Trophoblast cell (in vitro differentiated cells and primary cell): ENCODE data around the gene CPSF4.
A peak's percentile ranks its signal among the peaks of the same experiment; 100 is the strongest.
"Not testable (repeated sequence)": the region's sequence is repeated elsewhere in the genome, so short reads cannot be mapped to it uniquely, and the experiment has no call there.

Source experiments
- DNase-seq, 2 donors: peaks; one replicate each; pipeline ENCODE4 v3.0.0-alpha.2; 2016
- H2AFZ ChIP-seq: 2 replicates; pipeline ENCODE4 v1.6.1; 2013; ENCODE audit warnings: low read length, moderate library complexity, mild to moderate bottlenecking; ENCODE audit not compliant: insufficient read depth, poor library complexity
- H2AK5ac ChIP-seq: 2 replicates; pipeline ENCODE4 v1.6.1; 2013; ENCODE audit warnings: mild to moderate bottlenecking, low read length
- H2BK120ac ChIP-seq: 2 replicates; pipeline ENCODE4 v1.6.1; 2013; ENCODE audit warnings: low read length, mild to moderate bottlenecking, moderate library complexity; ENCODE audit not compliant: insufficient read depth, poor library complexity
- H2BK12ac ChIP-seq: 2 replicates; pipeline ENCODE4 v1.6.1; 2013; ENCODE audit warnings: mild to moderate bottlenecking, low read length, moderate library complexity
- H2BK5ac ChIP-seq: 2 replicates; pipeline ENCODE4 v1.6.1; 2013; ENCODE audit warnings: low read length, low read depth, moderate library complexity, mild to moderate bottlenecking; ENCODE audit not compliant: poor library complexity
- H3K14ac ChIP-seq: 2 replicates; pipeline ENCODE4 v1.6.1; 2013; ENCODE audit warnings: mild to moderate bottlenecking, low read length
- H3K18ac ChIP-seq: 2 replicates; pipeline ENCODE4 v1.6.1; 2013; ENCODE audit warnings: mild to moderate bottlenecking, low read length
- H3K23ac ChIP-seq: 2 replicates; pipeline ENCODE4 v1.6.1; 2013; ENCODE audit warnings: low read length
- H3K27ac ChIP-seq: 2 replicates; pipeline ENCODE4 v1.5.1; 2013; ENCODE audit warnings: low read depth, mild to moderate bottlenecking, inconsistent platforms, low read length, moderate library complexity
- H3K27me3 ChIP-seq: 2 replicates; pipeline ENCODE4 v1.6.1; 2013; ENCODE audit warnings: inconsistent platforms, mild to moderate bottlenecking, low read length, moderate library complexity; ENCODE audit not compliant: insufficient read depth
- H3K36me3 ChIP-seq, 2 experiments: 1 replicate in 1 of 2; 2 replicates in 1 of 2; pipeline ENCODE4 v1.6.1; 2013; ENCODE audit warnings: low read length in 2 of 2, mild to moderate bottlenecking in 2 of 2, moderate library complexity in 1 of 2; ENCODE audit not compliant: insufficient read depth in 2 of 2, control insufficient read depth in 1 of 2
- H3K4ac ChIP-seq: 2 replicates; pipeline ENCODE4 v1.6.1; 2013; ENCODE audit warnings: low read depth, mild to moderate bottlenecking, low read length, moderate library complexity
- H3K4me1 ChIP-seq, 2 experiments: 1 replicate in 1 of 2; 2 replicates in 1 of 2; pipeline ENCODE4 v1.6.1; 2013; ENCODE audit warnings: low read length in 2 of 2, mild to moderate bottlenecking in 2 of 2, moderate library complexity in 1 of 2; ENCODE audit not compliant: insufficient read depth in 2 of 2, control insufficient read depth in 1 of 2
- H3K4me2 ChIP-seq: 2 replicates; pipeline ENCODE4 v1.6.1; 2013; ENCODE audit warnings: inconsistent platforms, mild to moderate bottlenecking, low read length, moderate library complexity
- H3K4me3 ChIP-seq: 2 replicates; pipeline ENCODE4 v1.5.1; 2013; ENCODE audit warnings: mild to moderate bottlenecking, low read depth, low read length, inconsistent platforms
- H3K79me1 ChIP-seq: one replicate; pipeline ENCODE4 v1.6.1; 2013; ENCODE audit warnings: low read length
- H3K79me2 ChIP-seq: 2 replicates; pipeline ENCODE4 v1.6.1; 2013; ENCODE audit warnings: low read length, mild to moderate bottlenecking; ENCODE audit not compliant: control insufficient read depth, insufficient read depth, poor library complexity
- H3K9ac ChIP-seq: 2 replicates; pipeline ENCODE4 v1.6.1; 2013; ENCODE audit warnings: mild to moderate bottlenecking, low read length
- H3K9me3 ChIP-seq: 2 replicates; pipeline ENCODE4 v1.6.1; 2013; ENCODE audit warnings: low read depth, mild to moderate bottlenecking, control low read depth, inconsistent platforms, low read length; ENCODE audit not compliant: insufficient read depth
- H4K12ac ChIP-seq: 2 replicates; pipeline ENCODE4 v1.6.1; 2013; ENCODE audit warnings: low read depth, mild to moderate bottlenecking, low read length, moderate library complexity
- H4K8ac ChIP-seq: 2 replicates; pipeline ENCODE4 v1.6.1; 2013; ENCODE audit warnings: low read depth, mild to moderate bottlenecking, low read length, moderate library complexity
- H4K91ac ChIP-seq: one replicate; pipeline ENCODE4 v1.6.1; 2013; ENCODE audit warnings: low read depth, mild to moderate bottlenecking, low read length, moderate library complexity
- WGBS: extraction: QIAGEN DNeasy Blood & Tissue Kit; methylation state at CpG from one replicate; pipeline ENCODE4 v1.1.7; 2013; ENCODE audit warnings: missing lambda C conversion rate; ENCODE audit not compliant: insufficient read length, insufficient coverage; ENCODE audit errors: extremely low coverage; 5-methylcytosine and 5-hydroxymethylcytosine counted together

CPSF4 gene

DNA sequence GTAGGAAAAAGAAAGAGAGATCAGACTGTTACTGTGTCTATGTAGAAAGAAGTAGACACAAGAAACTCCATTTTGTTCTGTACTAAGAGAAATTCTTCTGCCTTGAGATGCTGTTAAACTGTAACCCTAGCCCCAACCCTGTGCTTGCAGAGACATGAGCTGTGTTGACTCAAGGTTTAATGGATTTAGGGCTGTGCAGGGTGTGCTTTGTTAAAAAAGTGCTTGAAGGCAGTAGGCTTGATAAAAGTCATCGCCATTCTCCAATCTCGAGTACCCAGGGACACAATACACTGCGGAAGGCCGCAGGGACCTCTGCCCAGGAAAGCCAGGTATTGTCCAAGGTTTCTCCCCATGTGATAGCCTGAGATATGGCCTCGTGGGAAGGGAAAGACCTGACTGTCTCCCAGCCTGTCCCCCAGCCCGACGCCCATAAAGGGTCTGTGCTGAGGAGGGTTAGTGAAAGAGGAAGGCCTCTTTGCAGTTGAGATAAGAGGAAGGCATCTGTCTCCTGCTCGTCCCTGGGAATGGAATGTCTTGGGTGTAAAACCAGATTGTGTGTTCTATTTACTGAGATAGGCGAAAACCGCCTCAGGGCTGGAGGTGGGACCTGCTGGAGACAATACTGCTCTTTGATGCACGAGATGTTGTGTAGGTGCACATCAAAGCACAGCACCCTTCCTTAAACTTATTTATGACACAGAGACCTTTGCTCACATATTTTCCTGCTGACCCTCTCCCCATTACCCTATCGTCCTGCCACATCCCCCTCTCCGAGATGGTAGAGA lies 6.8 kb upstream of the CPSF4 start:
- peak; percentile 45 to 54 for DNase-seq
- H4K91ac ChIP-seq, H2BK12ac ChIP-seq, H3K14ac ChIP-seq, H3K79me2 ChIP-seq, H3K9me3 ChIP-seq, H2AFZ ChIP-seq, H3K23ac ChIP-seq, H3K18ac ChIP-seq, H3K4ac ChIP-seq, H3K79me1 ChIP-seq, H3K4me3 ChIP-seq, H3K9ac ChIP-seq, H4K8ac ChIP-seq, H2AK5ac ChIP-seq, H2BK5ac ChIP-seq, H4K12ac ChIP-seq, H3K27me3 ChIP-seq: not testable (repeated sequence)
- WGBS: no CpG with 5 or more reads among the region's 13 CpGs
- Histone ChIP-seq H2BK120ac (peak overlapping the region; percentile 55), H3K4me1 (peaks cover 13 to 25% of the 10 kb centered on the region in 2 experiments), H3K27ac (peak overlapping the region; percentile 74), H3K36me3 (peaks cover 49 to 57% of the 10 kb centered on the region in 2 experiments), H3K4me2 (peak overlapping the region; percentile 20)

DNA sequence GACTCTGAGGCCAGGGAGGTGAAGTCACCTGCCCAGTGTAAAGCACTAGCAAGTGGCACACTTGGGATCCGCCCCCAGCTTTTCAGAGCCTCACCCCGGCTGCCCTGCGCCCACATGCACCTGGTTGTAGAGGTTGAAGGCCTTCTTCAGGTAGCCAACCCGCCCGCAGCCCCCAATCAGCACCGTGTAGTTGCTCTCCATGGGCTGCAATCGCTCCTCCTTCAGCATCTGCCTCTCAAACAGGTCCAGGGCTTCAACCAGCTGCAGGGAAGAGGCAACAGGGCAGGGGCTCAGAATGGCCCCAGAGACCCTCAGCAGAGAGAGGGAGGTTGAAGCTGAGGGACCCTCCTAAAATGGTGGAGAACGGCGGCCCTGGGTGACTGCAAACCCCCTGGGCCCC lies 5.6 kb upstream of the CPSF4 start:
- no CpG with 5 or more reads among the region's 9 CpGs for WGBS
- no peak overlapping the region for H2BK120ac ChIP-seq
- no peak overlapping the region for H3K4ac ChIP-seq
- no peak overlapping the region for H3K4me2 ChIP-seq
- H3K36me3 ChIP-seq: peaks cover 49 to 57% of the 10 kb centered on the region in 2 experiments
- peaks cover 7% of the 10 kb centered on the region for H3K79me2 ChIP-seq
- H3K79me1 ChIP-seq: peaks cover 2% of the 10 kb centered on the region
- no peaks in the 10 kb centered on the region for H3K27me3 ChIP-seq
- H3K18ac ChIP-seq: peak overlapping the region; percentile 25
- H3K9ac ChIP-seq: no peak overlapping the region
- H4K91ac ChIP-seq: peak overlapping the region; percentile 8
- no peak overlapping the region for H3K14ac ChIP-seq
- no peaks in the 10 kb centered on the region for H3K9me3 ChIP-seq
- no peak overlapping the region for H3K23ac ChIP-seq
- H3K27ac ChIP-seq: peak overlapping the region; percentile 11
- peaks cover 18 to 31% of the 10 kb centered on the region in 2 experiments for H3K4me1 ChIP-seq
- H2AFZ ChIP-seq: no peak overlapping the region
- DNase-seq: no peak
- no peak overlapping the region for H2BK12ac ChIP-seq
- H2BK5ac ChIP-seq: no peak overlapping the region
- H3K4me3 ChIP-seq: no peak overlapping the region
- H4K12ac ChIP-seq: no peak overlapping the region
- H4K8ac ChIP-seq: no peak overlapping the region
- H2AK5ac ChIP-seq: peak overlapping the region; percentile 35

DNA sequence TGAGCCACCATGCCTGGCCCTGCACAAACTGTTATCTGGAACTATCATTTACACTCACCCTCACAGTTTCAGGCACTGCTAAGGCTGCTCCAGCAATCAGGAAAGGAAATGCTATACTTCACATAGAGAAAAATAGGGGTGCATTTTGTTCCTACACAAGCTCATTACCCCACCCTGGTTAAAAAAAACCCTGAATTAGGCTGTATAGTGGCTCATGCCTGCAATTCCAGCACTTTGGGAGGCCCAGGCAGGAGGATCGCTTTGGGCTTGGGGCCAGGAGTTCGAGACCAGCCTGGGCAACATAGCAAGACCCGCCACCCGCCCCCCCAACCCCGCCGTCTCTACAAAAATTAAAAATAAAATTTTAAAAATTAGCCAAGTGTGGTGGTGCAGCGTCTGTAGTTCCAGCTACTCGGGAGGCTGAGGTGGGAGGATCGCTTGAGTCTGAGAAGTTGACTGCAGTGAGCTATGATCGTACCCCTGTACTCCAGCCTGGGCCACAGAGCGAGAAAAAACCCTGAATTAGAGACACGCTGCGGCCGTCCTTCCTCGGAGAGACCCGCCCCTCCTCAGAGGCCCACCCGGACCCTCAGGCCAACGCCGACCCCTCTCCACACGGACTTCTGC lies 684 bp upstream of the CPSF4 start:
- Histone ChIP-seq H3K4me3 (peak overlapping the region; percentile 95), H2AK5ac (peak overlapping the region; percentile 4), H2AFZ (no peak overlapping the region), H2BK5ac (peak overlapping the region; percentile 53), H3K18ac (peak overlapping the region; percentile 70), H3K9me3 (no peaks in the 10 kb centered on the region), H4K8ac (peak overlapping the region; percentile 79), H4K12ac (peak overlapping the region; percentile 78), H3K27me3 (no peaks in the 10 kb centered on the region), H3K4ac (peak overlapping the region; percentile 94), H3K23ac (no peak overlapping the region), H3K79me1 (peaks cover 7% of the 10 kb centered on the region), H3K36me3 (peaks cover 21 to 24% of the 10 kb centered on the region in 2 experiments), H3K27ac (peak overlapping the region; percentile 69), H3K14ac (peak overlapping the region; percentile 56), H3K79me2 (peaks cover 16% of the 10 kb centered on the region), H4K91ac (peak overlapping the region; percentile 67), H2BK120ac (peak overlapping the region; percentile 16), H2BK12ac (no peak overlapping the region), H3K9ac (peak overlapping the region; percentile 94), H3K4me1 (peaks cover 14 to 24% of the 10 kb centered on the region in 2 experiments), H3K4me2 (peak overlapping the region; percentile 93)
- no peak for DNase-seq
- no CpG with 5 or more reads among the region's 20 CpGs for WGBS

DNA sequence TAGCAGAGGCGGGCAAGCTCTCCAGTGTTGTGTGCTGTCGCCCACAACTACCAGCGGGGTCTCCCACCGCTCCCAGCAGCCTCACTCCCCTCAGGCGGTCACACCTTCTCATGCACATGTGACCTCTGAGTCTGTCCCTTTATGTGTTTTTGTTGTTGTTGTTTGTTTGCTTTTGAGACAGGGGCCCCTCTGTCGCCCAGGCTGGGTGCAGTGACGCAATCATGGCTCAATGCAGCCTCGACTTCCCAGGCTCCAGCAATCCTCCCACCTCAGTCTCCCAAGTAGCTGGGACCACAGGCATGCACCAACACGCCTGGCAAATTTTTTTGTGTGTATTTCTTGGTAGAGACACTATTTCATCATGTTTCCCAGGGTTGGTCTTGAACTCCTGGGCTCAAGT lies 1.5 kb downstream of the CPSF4 start:
- H3K23ac ChIP-seq: no peak overlapping the region
- peaks cover 14 to 17% of the 10 kb centered on the region in 2 experiments for H3K36me3 ChIP-seq
- H2BK12ac ChIP-seq: no peak overlapping the region
- WGBS: no CpG with 5 or more reads among the region's 9 CpGs
- peak overlapping the region; percentile 11 for H4K12ac ChIP-seq
- H4K91ac ChIP-seq: no peak overlapping the region
- peak overlapping the region; percentile 63 for H3K18ac ChIP-seq
- peaks cover 9% of the 10 kb centered on the region for H3K79me1 ChIP-seq
- no peaks in the 10 kb centered on the region for H3K9me3 ChIP-seq
- no peaks in the 10 kb centered on the region for H3K27me3 ChIP-seq
- H3K14ac ChIP-seq: no peak overlapping the region
- peak overlapping the region; percentile 44 for H3K4ac ChIP-seq
- H4K8ac ChIP-seq: no peak overlapping the region
- H3K4me3 ChIP-seq: peak overlapping the region; percentile 45
- H3K9ac ChIP-seq: no peak overlapping the region
- no peak overlapping the region for H2BK120ac ChIP-seq
- H2AK5ac ChIP-seq: no peak overlapping the region
- DNase-seq: no peak
- no peak overlapping the region for H3K27ac ChIP-seq
- peak overlapping the region; percentile 69 for H3K4me2 ChIP-seq
- no peak overlapping the region for H2BK5ac ChIP-seq
- H3K79me2 ChIP-seq: peaks cover 16% of the 10 kb centered on the region
- peaks cover 10 to 23% of the 10 kb centered on the region in 2 experiments for H3K4me1 ChIP-seq
- H2AFZ ChIP-seq: peak overlapping the region; percentile 10
